ENCODE measurements around the gene EFNB1.

EFNB1 gene

DNA sequence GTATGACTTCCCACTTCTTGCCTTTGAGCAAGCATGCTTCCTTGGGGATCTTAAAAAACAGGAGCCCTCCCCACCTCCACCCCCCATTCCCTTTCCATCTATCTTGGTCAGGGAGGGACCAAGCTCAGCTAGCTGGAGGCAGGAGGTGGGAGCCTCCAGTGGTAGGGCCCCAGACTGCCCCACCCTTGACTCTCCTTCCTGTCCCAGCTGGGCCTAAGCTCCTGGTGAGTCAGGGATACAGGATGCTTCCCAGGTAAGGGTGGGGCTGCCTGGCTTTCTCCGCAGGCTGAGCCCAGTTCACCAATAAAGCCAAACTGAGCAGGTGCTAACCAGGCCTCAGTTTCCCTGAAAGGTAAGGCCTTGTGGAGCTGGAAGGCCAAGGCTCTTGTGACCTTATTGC lies 15.2 kb downstream of the EFNB1 start:
- DNase-seq (ENCODE audit: low read depth in 2 of 2) = no peak

DNA sequence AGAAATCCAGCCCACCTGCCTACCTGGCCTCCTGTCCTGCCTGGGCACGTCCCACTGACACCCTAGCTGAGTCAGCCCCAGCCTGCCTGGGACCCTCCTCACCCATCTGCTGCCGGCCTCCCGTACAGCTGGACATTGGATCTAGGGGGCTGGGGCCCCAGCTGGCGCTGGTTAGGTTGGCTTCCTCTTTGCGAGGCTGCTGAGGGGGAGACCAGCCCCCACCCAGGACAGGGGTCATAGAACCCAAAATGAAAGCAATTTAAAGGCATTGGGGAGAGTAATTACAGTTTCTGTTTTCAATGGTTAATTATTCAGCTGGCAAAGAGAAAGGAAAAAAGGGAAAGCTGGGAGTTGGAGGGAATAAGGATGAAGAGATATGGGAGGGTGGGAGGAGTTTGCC lies 15.8 kb downstream of the EFNB1 start:
- DNase-seq (ENCODE audit: low read depth in 2 of 2) = no peak

DNA sequence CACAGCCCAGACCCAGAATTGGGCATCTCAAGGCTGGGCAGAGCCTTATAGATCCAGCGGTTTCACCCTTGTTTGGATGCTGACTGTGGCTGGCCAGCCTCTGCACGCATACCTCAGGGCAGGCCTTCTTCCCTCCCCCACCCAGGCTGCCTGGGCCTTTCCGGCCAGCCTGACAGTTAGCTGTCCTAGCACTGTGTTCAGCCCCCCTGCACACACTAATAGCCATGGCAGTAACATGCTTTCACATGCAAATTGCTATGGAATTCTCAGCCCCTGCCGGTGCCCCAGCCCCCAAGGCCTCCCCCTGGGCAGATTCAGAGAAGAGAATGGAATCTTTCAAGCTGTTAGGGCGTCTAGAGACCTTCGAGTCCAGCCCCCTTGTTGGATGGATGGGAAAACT lies 17.7 kb downstream of the EFNB1 start:
- DNase-seq (ENCODE audit: low read depth in 2 of 2) = no peak

DNA sequence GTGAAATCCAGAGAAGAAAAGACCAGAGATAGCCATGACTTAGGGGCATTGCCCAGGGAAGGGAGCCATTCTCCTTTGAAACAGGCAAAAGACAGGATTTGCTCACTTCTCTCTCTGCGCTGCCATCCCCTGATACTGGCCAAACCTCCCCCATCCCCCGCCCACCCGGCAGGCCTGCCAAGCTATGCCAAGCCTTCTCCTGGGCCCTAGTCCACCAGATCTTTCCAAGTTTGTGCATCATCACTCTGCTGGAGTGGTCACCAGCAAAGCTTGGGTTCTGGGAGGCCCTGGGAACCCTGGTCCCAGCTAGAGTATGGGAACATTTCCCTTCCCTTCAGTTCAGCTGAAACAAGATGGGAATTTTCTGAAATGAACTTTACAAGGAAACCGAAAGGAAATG lies 18.4 kb downstream of the EFNB1 start:
- no peak for DNase-seq (ENCODE audit: low read depth in 2 of 2)

DNA sequence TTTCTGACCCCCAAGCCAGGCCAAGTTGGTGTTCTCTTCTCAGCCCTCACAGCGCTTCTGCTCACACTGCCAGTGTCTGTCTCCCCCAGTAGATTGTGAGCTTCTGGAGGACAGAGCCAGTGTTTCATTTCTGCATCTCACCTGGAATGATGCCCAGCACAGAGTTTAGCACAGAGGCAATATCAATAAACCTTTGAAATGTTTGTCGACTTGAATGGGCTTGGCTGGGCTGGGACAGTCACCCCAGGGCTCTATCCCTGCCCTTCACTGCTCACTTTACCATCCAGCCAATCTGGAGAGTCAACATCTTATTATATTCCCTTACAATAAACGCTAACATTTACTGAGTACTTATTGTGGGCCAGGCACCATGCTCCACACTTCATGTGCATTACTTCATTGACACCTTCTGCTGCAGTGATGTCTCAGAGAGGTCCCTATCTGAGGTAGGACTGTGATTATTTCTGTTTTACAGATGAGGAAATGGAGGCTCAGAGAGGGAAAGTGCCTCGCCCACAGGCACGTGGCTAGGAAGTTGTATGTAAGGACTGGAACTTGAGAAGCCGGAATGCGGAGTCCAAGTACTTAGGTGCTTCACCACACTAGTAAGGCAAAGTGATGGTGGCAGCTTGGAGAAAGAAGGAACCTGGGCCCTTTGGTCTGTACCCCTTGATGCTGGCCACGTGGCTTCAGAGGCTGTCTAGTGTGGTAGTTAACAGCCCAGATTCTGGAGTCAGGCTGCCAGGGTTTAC lies 19.5 kb downstream of the EFNB1 start:
- no peak for DNase-seq (ENCODE audit: low read depth in 2 of 2)

DNA sequence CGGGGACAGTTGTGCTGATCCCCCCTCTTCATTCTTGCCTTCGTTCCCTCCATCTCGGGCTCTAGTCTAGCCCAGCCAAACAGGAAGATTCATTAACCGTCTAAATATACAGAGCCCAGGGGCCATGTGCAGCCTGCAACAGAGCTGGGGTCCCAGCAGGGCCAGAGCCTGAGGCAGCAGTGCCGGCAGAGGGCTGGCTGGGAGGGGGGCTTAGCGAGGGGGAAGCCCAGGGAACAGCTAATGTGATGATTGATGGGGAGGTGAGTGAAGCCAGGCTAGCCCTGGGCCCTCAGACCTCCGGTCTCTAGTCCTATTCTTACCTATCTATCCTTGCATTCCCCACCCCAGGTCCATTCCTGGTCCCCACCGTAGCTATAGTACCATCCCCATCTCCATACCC lies 22.3 kb downstream of the EFNB1 start:
- DNase-seq (ENCODE audit: low read depth in 2 of 2) = no peak

DNA sequence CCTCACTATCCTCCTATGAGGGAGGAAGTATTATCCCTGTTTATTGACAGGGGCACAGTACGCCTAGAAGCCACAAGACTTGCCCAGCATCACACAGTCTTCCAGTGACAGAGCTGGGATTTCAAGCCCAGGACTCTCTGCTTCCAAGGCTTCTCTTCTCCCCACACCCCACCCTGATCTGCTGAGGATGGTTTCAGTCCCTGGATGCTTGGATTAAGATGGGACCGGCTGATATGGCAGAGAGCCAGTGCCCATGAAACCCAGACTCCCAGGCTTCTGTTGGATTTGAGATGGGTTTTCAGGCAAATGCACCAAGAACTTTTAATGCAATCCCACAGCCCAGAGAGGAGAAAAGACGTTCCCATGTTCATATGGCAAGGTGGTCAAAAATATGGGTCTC lies 23.2 kb downstream of the EFNB1 start:
- DNase-seq (ENCODE audit: low read depth in 2 of 2) = no peak

DNA sequence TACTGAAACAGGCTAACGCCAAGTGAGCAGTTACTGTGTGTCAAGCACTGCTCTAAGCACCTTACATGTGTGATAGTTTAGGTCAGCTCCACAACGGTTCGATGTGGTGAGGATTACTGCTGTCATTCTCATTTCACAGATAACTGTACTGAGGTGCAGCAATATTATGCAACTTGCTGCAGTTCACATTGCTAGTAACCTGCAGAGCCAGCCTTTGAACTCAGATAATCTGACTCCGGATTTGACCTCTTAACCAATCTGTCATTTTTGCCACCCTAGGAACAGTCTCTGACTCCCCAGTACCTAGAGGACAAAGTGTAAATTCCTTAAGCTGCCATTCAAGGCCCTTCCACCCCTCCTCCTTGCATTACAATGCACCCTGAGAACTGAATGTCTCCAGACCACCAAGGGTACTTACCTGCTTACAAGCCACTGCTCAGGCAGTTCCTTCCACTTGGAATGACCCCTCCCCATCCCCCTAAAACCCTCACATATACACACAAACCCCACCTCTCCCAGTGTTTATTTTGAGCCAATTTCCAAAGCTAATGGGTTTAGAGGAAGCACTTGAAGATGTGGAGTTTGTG lies 24.9 kb downstream of the EFNB1 start:
- no peak for DNase-seq (ENCODE audit: low read depth in 2 of 2)

DNA sequence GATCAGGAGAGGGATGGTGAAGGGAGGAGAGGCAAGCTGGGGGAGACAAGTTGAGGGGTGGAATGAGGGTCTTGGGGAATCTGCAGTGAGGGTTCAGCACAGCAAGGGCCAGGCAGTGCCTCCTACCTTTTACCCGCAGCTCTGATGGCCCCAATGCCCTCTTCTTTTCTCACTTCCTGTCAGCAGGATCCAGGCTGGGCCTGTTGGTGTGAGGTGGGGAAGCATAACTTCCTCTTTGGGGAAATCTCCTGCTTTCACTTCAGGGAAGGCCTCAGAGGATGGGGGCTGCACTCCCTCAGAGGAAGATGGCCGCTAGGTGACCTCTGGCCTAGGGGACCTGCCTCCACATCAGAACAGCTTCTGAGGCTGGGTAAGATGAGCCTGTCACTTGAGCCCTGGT lies 36.5 kb downstream of the EFNB1 start:
- no peak for DNase-seq (ENCODE audit: low read depth in 2 of 2)

DNA sequence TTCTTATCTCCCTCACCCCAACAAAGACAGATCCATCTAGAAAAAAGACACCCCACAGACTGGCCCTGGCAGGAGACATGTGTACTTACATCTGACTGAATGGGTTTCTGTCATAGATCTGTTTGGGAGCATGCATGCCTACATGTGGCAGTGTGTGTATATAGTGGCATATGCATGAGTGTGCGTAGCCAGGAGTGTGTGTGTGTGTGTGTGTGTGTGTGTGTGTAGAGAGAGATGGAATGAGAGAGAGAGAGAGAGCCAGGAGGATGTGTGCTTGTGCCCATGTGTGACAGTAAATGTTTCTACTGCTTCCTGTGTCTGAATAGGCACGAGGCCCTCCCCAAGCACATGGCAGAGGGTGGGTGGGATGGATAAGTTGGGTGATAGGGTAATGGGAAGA lies 37.1 kb downstream of the EFNB1 start:
- no peak for DNase-seq (ENCODE audit: low read depth in 2 of 2)

DNA sequence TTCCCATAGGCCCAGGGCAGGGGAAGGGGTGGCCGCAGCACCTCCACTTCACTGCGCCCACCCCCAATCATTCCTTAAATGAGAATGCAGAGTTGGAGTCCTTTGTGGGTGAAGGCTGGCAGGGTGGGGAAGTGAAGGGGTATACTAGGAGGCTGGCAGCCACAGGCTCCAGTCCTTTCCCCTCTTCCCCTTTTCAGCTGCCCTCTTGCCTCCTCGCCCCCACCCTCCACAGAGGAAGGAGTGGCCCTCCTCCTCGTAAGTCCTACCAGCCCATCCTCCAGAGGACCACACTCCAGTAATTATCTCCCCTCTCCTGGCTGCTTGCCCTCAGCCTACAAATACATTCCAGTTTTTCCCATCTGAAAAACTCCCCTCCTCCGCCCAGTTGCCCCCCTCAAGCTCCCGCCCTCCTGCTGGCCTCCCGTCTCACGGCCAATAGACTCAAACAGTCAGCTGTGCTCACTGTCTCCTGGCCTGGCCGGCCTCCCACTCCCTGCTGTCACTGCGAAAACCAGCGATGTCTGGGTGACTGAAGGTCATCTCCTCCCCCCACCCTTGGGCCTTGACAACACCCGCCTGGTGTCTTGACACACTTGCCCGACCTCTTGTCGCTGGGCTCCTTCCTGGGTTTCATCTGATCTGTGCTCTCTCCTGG lies 38.8 kb downstream of the EFNB1 start:
- no peak for DNase-seq (ENCODE audit: low read depth in 2 of 2)

DNA sequence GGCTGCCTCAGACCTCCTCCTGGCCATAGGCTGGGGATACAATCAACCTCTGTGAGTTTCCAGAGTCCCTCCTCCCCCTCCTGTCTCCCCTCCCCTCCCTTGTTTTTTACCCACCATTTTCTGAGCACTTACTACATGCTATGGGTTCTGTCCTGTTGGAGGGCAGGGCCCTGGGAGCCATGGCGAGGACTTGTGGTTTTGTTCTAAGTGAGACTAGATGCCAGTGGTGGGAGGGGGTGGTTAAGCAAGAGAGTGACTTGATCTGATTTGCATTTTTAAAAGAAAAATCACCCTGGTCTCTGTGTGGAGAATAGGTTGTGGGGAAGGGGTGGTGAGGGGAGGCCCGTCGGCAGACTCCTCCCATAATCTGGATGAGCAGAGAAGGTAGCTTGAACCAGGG lies 39.5 kb downstream of the EFNB1 start:
- DNase-seq (ENCODE audit: low read depth in 2 of 2) = no peak

DNA sequence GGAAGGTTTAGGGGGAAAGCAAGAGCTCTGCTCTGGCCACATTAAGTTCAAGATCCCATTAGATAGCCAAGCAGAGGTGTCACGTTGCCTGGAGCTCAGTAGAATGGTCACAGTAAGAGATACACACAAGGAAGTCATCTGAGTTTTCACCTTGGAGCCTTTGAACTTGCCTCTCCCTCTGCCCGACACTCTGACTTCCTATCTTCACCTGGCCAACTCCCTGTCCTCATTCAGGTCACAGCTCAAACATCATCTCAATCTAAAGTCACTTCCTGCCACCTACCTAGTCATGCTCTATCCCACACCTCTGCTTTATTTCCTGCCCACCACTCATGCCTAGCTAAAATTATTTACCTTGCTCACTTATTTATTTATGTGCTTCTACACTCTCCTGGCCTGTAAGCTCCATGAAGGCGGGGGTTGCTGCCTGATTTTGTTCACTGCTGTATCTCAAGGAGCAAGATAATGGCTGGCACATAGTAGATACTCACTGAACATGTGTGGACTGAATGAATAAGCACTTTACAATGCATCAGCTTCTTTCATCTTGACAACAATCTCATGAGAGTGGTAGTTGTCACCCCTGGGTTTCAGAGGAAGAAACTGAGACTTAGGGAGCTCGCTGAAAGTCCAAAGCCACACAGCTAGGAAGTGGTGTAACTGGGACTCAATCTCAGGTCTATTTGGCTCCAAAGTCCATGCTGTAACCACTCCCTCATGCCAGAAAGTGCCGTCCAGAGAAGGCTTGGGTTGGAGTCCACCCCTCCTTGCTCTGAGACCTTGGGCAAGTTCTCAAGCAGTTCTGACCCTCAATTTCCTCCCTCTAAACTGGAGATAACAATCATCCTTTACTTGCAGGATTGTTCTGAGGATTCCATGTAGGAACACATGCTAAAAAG lies 40.3 kb downstream of the EFNB1 start:
- DNase-seq (ENCODE audit: low read depth in 2 of 2) = no peak

DNA sequence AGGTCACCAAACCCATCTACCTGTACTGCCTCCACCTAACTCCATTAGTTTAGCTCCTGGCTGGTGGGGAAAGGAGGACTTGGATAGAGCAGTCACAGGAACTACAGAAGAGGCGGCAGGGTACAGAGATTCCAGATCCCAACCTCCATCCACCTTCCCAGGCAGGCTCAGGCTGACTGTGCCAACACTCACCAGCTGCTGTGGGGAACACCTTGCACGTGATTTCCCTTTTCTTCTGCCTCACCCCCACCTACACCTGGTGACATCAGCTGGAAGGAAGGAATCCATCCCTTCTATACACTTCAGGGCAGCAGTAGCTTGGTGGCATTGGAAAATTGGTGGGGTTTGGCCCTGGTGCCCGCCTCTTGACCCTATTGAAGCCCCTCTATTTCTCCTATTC lies 41.5 kb downstream of the EFNB1 start:
- no peak for DNase-seq (ENCODE audit: low read depth in 2 of 2)

DNA sequence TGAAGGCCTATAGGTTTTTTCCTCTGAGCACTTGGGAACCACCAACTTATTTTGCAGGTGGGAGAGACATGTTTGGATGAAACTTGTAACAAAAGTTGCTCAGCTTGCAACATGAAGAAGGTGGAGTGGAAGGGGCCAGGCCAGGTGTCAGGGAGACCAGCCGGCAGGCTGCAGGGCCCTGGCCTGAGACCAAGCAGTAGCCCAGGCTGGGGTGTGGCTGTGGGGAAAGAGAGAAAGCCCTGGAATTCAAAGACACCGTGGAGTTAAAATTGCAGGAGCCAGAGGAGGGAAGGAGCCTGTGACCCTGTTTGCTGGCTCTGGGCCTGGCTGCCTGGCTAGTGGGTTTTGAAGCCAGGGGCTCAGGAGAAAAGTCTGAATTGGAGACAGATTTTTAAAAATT lies 43.4 kb downstream of the EFNB1 start:
- DNase-seq (ENCODE audit: low read depth in 2 of 2) = no peak

DNA sequence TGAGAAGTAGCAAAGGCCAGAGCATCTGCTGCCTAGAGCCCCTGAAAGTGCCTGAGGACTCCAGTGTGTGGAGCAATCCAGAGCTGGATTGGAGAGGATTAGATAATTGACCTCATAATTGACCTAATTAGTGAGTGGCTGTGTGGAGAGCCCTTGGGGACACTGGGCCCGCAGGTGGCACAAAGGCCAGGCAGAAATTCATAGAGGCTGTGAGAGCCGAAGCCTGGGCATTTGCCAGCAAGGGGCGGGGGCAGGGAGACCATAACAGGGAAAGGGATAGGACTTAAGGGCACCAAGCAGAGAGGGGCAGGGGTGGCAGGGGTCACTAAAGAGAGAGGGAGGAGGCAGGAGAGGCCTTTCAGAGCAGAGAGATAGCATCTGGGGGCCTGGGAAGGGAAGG lies 45.3 kb downstream of the EFNB1 start:
- DNase-seq (ENCODE audit: low read depth in 2 of 2) = no peak

DNA sequence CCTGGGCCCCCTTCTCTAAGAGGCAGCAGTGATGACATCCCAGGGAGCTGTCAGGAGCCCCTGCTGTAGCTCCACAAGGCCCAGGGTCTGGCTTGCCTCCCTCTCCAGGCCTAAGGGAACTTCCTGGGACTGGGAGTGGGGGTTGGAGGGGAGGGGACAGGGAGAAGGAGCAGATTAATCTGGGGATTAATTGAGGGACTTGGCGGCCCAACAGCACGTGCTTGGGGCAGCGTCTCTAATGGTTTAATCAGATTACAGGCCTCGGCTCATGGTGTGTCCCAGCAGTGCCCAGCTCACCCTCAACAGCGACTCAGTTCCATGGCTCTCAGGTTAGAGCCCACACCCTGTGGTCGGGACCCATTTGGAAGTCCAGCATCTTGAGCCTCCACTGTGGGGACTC lies 47.9 kb downstream of the EFNB1 start:
- no peak for DNase-seq (ENCODE audit: low read depth in 2 of 2)

DNA sequence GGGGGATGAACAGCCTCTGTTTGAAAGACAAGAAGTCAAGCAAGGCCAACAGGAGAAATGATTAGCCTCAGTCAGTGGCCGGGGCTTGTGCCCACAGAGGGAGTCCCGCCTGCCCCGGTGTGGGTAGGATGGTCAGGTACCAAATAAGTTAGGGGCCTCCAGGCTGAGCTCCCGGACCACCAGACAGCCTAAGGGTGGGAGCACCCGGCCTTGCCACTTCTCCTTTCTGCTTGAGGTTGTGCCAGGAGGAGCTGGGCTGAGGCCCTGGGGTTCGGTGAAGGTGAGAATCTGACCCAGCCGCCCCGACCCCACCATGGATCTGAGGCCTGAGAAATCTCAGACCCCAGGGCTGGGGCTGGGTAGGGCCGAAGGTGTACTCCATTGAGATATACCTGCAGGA lies 48.8 kb downstream of the EFNB1 start:
- no peak for DNase-seq (ENCODE audit: low read depth in 2 of 2)

DNA sequence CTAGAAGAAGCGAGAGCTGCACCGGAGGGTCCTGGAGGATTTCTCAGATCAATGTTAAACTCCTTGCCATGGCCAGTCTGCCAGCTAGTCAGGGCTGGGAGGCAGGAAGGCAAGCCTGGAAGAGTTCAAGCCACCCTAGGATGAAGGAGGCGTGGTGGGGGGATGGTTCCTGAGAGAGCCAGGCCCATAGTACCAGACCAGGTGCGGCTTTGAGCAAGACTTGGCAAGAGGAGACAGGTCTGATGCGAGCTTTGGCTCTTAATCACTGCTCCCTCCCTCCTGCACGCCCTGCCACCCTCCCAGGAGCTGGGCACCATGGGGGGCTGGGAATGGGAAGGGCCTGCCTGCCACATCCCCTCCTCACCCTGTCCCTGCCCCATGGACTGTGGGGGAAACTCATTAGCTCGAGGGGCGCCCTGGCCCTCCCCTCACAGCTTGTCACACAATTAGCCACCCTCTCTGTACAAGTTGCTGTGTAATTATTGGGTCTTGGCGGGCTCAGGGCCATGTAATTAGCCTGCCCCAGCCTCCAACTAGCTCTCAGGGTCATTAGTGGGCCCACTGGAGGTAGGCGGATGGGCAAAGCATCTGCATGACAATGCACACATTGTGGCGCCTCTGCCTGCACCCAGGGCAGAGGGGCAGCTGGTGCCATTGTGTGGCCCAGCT lies 50.3 kb downstream of the EFNB1 start:
- DNase-seq (ENCODE audit: low read depth in 2 of 2) = no peak

DNA sequence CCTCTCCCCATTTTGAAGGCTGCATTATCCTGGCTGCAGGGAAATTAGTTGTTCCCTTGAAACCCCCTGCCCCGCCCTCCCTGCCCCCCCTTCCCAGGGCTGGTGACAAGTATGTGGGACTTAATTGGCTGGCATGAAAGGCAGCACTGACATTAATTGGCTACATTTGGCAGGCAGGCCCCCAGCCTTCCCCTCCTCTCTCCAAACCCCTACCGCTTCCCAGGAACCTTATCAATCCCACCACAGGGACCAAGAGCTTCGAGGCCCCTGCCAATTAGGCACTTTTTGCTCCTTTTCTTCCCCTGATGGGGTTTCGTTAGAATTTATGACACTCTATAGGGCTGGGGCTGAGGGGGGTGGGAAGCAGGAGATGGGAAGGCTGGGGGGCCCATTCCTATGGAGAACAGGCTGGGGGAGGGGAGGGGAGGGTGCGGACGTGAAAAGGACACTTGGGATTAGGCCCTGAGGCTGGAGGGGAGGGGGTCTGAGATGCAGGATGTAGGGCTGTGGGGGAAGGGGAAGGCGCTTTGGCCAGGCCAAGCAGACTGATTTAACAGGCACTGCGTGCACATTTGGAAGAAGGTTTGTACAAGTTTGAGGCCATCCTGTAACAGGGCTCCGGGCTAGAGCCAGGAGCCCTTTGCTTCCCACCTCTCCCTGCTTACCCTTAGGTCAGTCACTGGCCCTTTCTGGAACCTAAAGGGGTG lies 52.2 kb downstream of the EFNB1 start:
- no peak for DNase-seq (ENCODE audit: low read depth in 2 of 2)

DNA sequence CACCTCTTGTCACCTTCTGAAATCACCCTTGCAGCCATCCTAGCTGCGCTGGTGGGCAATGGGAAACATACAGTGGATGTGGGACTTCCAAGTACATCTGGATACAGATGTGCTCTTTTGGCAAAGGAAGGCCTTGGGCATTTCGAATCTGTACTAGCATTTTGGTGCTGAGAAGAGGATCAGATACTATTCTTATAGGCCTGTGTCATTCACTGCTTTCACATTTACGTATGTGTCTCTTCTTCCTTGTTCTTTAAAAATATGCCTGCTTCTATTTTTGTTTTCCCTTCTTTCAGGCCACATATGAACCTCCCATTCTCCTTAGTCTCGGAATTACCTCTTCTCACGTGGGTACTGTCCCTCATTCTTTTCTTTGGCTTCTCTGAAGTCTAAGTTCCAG lies 53.1 kb downstream of the EFNB1 start:
- DNase-seq (ENCODE audit: low read depth in 2 of 2) = no peak

All from stimulated activated CD4-positive, alpha-beta T cell treated with anti-CD3 and anti-CD28 coated beads, Interleukin-4, amount 100 ng/mL, for 48 hours (primary cell).